HG03521 (cell line): ENCODE data around the gene CCDC88C.

Source experiments
- ATAC-seq: cut with Tn5 transposase; IDR thresholded peaks from one replicate; pipeline ENCODE4 v1.9.1; 2021; ENCODE audit warnings: mild to moderate bottlenecking, moderate library complexity; ENCODE audit not compliant: unreplicated experiment

Gene CCDC88C

GRCh38 chr14:91397965-91398591, 19.5 kb downstream of the CCDC88C start:
- no peak for ATAC-seq

DNA sequence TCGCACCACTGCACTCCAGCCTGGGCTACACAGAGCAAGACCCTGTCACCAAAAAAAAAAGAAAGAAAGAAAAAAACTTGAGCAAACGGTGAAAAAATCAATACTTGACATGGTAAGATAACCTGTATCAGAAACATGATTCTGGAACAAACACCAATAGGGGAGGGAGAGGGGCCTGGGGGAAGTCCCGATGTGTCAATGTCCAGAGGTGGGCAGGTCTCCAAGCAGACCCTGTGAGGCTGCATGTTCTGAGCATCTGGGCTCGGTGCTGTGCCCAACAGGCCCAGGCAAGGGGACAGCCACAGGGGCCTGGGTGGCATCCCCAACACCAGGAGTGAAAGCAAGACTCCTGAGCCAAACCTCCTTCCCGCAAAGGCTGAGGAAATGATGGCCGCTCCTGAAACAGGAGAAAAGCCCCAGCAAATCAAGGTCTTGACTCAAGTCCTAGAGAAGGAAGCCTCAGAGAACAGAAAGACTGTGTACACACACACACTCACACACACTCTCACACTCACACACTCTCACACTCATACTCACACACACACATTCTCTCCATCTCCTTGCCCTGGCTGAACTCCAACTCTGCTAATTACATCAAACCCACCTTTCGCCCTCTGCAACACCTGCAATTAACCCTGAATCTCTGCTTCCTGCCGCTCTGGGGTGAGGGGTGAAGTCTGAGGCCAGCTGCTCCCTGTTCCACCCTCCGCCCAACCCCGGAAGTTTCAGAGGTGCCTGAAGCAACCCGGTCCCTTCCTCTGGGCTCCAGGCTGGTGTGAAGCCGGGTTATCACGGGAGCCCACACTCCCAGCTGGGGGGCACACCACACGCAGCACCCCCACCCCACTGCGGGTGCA, 20.4 kb downstream of the CCDC88C start:
- peak; percentile 65 for ATAC-seq

- ATAC-seq: no peak
Observed at GRCh38 chr14:91396013-91396660, 21.5 kb downstream of the CCDC88C start.

GRCh38 chr14:91395466-91395865, 22.2 kb downstream of the CCDC88C start:
- no peak for ATAC-seq

DNA sequence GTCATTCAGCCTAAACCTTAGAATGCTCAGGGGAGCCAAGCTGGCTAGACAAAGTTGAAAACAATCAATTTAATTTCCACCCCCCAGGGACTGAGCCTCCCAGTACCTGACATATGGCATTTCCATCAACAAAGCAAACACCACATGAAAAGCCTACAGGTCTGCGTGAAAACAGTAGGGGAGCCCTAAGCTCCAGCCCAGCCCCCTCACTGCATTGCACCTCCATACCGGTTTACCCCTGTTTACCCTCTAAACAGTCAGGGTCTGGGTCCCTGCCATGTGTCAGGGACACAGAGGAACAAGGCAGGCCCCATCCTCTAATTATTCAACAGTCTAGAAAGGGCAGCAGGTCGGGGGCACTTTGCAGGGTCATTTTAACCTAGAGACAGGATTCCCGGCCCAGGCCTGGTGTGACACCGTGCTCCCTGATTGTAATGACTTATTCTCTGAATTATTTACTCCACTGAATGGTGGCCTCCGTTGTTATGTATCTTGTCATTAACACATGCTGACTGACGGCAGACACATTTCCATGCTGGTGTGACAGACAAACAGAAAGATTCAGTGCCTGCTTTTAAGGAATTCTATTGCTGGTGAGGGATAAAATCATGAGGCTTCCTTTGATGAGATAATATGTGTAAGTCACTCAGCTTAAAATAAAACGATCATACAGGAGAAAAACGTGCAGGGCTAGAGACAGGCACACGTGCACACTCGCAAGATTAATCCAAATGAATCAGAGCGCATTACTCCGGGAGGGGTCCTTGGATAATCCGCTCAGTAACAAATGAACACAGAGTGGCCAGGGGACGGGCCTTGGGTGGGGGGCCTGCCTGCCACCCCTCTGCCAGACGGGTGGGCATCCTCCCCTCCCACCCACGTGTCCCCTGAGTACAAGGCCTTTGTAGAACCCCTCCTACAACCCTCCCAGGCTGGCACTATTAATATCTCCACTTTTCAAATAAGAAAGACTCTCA, 23.2 kb downstream of the CCDC88C start:
- ATAC-seq: no peak

GRCh38 chr14:91392623-91393303, 24.9 kb downstream of the CCDC88C start:
- no peak for ATAC-seq

DNA sequence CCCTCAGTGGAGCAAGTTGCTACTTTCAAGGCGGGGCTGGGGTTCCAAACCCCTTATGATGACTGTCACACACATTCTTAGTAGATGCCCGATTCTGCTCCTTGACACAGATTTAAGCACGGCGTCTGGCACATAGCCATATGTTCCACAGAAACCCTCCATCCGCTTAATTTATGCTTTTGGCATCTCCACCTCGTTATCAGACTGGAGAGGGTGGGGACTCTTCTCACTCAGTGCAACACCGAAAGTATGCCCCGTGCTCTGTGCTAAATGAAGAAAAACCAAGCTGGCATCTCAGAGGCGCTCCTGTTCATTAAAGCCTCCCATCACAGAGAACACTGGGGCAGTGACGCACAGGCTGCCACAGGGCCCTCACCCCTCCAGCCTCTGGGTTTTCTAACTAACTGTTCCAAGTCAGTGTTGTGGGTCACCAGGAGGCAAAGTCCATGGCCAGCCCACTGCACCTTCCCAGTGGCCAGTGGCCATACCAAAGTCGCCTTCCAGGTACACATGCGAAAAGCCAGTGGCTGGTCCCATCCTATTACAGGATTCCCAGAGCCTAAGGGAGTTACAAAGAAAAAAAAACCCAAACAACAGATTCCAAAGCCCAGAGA, 27.3 kb downstream of the CCDC88C start:
- no peak for ATAC-seq

GRCh38 chr14:91389150-91389549, 28.5 kb downstream of the CCDC88C start:
- ATAC-seq: no peak

DNA sequence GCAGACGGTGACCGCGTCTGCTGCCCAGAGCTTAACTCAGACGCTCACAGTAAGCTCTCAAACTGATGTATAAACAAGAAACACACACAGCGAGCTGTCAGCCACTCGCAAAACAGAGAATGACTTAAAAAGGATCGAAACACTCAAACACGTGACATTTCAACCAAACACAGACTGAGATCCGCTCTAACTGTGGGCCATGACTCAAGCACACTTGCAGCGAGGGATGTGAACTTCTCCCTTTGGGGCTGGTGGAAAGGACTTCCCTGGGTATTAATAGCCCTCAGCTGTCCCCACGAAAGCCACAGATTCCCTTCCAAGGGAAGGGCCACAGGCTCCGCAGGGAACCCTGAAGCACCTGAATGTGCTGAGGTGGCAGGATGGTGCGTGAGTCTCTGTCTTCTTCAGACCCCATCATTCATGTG, 29.1 kb downstream of the CCDC88C start:
- peak; percentile 64 for ATAC-seq

DNA sequence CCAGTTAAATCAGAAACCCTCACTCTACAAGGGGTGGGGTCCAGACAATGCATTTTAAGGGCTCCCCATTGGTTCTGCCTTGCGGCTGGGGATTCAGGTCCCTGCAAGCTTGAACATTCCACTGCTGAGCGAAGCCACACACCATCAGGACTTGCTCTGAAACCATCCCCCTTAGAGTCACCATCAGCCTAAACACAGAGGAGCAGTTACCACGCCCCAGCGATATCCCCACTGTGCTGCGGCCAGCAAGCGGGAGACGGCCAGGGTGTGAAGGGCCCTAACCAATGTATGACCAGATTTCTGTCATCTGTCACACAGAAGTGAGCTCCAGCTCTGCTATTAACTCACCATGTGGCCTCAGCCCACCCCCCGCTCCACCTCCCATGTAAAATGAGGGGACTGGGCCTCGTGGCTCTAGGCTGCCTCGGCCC, 29.7 kb downstream of the CCDC88C start:
- ATAC-seq: no peak

GRCh38 chr14:91387169-91387835, 30.3 kb downstream of the CCDC88C start:
- ATAC-seq: no peak

GRCh38 chr14:91385697-91386096, 31.9 kb downstream of the CCDC88C start:
- ATAC-seq: no peak

DNA sequence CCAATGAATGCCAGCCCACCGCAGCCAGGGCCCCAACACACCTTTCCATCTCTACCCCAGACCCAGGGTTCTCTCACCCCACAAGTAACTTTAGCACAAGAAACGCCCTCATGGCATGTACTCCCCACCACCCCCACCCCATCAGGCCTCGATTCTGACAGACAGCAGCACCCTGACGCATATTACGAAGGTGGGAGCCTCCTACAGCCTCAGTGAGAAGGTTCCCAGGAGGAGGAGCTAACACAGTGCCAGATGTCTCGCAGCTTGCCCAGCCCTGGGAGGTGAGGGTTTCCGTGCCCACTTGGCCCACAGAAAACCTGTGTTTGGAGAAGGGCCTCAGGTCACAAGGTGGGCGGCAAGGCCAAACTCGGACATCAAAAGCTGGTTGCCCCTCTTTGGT, 32.4 kb downstream of the CCDC88C start:
- no peak for ATAC-seq

DNA sequence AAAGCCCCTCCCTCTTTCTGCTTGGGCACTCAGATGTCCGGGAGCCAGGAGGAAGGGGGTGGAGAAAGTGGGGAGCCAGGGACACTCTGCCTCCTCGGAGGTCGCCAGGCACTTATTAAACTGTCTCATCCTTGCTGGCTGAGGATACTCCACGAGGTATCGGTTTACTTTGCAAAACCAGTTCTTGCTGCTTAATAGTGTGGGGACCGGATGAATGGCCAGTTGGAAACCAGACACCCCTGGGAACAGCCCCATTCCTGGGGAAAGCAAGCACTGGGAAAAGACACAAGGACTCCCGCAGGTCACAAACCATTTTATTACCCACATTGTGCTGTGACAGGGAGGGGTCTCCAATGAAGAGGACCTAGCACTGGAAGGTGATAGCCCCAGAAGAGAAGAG, 34.2 kb downstream of the CCDC88C start:
- ATAC-seq: no peak

GRCh38 chr14:91381801-91382670, 35.6 kb downstream of the CCDC88C start:
- no peak for ATAC-seq

GRCh38 chr14:91380610-91381371, 36.8 kb downstream of the CCDC88C start:
- ATAC-seq: no peak

DNA sequence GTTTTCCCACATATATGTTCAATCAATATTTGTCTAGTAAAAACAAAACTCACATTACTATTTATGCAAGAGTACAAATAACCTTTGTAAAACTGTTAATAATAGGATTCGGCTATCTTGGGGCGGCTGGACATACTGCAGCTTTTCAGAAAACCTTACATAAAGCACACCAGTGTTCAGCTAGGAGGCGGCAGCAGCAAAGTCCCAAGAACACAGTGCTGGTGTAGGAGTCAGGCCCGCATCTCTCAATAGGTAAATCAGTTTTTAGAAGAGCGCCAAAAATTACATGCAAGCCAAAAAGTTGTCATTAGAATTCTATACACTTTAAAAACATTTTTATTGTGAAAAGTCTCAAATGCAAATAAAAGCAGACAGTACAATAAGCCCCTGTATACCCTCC, 37.5 kb downstream of the CCDC88C start:
- no peak for ATAC-seq

- no peak for ATAC-seq
Observed at GRCh38 chr14:91379579-91379932, 38.1 kb downstream of the CCDC88C start.
